Measurements from ENCODE around the gene CHCHD3.

CHCHD3 gene

DNA sequence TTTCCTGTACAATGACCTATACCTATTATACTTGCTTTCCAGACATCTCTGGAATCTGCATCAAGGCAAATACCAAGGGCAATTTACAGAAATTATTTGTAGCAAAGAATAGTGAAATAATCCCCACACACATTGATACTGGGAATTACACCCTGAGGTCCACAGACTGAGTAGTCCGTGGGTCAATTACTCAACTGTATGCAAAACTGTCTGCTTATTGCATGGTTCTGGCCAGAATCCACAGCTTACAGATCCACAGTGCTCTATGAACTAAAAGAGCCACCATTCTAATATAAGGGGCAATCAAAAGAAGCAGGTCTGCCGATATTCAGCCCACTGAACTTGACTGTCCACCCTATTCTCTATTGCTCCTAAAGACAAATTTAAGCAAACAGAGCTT, 5.7 kb downstream of the CHCHD3 start:
- DNase-seq = no peak

DNA sequence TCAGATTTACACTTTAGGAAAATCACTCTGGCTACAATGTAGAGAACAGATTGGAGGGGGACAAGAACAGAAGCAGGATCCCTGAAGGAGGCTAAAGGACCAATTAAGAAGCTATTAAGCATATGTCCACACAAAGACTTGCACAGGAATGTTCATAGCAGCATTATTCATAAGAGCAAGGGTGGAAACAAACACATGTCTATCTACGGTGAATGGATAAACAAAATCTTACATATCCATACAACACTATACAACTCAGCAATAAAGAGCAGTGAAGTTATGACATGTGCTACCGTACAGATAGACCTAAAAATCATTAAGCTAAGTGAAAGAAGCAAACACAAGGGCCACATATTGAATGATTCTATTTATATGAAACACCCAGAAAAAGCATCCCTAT, 10.4 kb downstream of the CHCHD3 start:
- no peak for DNase-seq

DNA sequence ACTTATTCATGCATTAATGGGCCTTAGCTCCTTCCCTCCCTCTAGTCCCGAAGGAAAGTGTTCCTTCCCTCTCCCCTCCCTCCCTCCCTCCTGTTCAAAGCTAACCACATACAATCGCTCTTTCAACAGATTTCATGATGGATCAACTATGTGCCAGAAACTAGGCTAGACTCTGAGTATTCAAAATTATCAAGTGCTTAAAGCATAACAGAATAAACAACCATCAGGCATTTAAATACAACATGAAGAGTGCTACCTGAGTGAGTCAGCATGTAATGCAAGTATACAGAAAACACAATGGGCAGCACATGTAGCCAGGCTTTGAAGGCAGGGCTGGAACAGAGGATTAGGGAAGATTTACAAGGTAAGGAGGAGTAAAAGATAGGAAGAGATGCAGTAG, 11.3 kb downstream of the CHCHD3 start:
- no peak for DNase-seq

DNA sequence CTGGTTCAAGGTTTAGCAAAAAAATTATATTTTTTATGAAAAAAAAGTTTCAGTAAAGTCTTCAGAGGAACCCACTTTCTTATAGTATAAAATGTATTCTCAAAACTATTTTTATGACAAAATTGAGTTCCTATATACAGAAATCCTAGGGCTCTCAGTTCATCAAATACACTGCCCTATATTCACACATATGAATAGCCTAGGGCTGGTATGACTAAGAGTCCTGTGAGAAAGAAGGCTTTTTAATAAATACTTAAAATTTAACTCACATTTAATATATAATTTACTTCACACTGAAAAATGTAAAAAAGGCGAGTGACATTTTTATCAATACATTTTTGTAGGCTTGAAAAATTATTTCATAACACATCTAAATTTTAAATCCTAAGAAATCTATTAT, 16.6 kb downstream of the CHCHD3 start:
- DNase-seq = no peak

DNA sequence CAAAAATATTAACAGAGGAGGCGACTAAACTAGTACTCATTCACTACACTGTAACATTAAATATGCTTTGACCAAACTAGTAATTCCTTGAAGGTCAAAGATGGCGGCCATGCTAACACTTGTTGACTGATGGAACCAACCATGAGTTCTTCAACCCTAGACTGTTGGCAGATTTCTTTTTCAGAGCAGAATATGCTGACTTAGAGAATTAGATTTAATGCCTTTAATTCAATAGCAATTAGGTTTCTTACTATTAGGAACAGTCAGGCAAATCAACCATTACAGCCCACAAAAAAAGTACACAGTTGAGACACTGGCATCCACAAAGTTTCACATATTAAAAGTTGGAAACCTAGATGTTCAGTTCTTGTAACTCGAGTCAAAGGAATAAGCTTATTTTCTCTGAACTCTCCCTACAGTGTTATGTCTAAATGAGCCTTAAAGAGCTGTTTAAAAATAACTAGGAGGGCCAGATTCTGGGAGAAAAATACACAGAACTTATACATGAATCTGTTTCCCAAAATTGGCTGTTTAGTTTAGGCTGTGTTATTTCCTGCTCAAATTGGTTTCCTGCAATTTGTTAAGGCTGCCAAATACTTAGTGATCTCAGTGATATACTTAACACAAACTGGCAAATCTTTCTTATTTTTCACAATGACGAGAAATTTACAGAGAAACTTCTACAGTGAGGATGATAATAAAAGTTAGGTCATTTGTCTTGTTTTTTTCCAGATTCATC, 17.6 kb downstream of the CHCHD3 start:
- no peak for DNase-seq

DNA sequence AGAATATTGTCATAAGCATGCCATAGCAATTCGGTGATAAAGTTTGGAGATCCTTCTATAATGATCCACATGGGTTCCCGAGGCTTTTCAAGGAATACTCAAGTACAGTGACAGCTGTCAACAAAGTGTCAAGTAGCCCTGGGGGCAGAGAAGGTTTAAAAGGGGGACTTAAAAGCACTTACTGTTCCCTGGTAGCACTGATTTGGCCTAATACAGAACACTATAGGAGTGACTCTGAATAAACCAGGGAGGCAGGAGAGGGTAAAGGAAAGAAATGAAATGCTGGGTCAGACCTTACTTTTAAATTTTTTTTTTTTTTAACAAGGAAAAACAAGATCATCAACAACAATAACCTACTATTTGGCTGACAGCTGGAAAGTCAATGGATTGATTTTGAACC, 20.1 kb downstream of the CHCHD3 start:
- no peak for DNase-seq

DNA sequence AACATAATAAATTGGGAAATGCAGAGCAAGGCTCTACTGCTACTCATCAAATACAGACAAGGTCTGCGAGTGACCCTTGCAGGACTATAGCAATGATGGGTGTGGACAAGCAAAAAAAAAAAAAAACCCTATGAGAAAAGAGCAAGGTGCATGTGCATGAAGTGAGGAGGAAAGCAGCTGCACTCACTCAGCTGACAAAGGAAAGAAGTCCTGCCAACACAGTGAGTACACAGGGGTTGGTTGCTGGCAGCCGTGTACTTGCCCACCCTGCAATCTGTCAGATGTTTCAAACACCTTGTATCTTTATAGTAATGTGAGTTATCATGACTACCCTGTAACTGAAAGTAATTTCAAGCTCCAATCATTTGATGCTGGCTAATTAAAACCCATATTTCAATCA, 20.5 kb downstream of the CHCHD3 start:
- no peak for DNase-seq

DNA sequence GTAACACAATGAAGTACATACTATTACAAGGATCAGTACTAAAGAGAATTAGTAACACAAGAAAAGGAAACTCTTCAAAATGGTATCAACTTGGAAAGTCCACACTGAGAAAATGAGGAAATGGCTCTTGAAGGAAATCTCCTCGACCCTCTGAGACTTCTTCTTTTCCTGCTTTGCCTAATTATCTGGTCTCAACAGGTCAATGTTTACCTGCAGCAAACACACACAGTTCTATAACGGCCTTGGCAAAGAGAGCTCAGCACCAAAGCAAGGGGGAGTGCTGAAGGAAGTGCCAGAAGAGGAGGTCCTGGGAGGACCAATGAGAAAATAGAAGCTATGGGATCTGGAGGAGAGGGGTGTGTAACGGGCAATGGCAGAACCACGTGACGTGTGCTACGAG, 21.9 kb downstream of the CHCHD3 start:
- DNase-seq = no peak

DNA sequence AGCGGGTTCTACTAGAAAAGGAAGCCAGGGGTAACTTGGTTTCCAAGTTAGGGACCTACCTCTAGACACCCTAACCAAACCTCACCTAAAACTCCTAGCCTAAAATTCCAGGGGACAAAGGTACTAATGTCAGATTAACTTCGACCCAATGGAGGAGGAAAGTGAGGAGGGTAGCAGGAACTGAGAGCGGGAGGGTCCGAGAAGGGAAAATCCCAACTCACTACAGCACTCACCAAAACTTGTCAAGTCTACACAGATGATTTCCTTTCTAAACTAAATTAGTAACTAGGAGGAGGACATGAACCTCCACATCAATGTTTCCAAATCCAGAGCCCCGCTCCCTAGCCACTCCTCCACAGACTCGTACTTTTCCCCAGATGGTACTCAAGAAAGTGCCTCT, 22.6 kb downstream of the CHCHD3 start:
- DNase-seq = no peak

DNA sequence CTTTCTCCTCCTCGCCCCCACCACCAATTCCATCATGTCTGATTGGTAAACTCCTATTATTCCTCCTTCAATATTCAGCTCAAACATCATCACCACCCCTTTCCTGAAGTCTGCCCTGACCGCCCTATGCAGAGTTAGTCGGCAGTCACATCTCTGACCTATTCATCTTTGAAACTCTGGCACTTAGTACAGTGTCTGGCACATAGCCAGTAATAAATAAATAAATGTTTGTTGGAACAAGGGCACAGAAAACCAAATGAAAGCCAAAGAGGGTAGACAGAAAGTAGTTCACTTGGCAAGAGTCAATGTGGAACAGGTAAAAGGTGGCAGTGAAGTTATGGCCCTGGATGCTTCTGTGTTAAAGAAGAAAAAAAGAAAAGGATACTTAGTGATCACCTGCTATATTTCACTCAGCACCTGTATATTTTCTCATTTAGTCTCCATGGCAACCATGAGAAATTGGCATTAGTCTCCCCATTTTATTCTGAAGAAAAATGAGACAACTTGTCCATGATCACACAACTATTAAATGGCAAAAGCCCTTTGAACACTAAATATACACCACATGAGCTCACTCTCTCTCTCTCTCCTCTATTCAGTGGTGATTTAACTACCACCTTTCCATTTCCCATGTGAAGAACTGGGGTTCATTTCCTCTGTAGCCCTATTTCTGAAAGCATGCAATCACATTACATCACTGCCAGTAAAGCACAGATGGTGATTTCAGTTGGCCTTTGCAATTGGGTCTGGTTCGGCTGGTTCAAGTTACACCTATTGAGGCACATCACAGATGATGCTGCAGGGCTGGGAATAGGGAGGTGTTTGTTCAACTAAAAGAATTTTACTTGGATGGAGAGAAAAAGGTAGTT, 25.3 kb downstream of the CHCHD3 start:
- DNase-seq = no peak

DNA sequence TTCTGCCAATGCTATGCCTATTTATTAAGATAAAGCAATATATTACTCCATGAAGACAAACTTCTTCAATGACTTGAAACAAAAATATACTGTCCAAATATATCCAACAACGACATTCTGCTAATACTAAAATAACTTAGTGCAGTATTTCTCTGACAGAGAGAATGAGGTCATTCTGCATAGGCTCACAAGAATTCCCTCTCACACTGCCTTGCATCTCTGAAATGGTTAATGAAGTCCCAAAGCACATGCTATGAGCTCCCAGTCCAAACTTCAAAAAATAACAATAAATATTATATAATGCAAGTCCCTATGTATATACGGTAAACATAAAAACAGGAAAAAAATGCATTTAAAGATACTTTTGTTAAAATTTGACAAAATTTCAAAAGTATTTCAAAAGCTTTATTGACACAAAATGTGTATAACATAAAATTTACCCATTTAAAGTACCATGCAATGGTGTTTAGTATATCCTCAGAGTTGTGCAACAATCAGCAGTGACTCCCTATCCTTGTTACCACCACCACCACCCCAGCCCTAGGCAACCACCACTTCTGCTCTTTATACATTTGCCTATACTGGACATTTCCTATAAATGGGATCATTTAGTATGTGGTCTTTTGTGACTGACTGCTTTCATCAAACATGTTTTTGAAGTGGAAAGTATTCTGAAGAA, 27.6 kb downstream of the CHCHD3 start:
- no peak for DNase-seq

DNA sequence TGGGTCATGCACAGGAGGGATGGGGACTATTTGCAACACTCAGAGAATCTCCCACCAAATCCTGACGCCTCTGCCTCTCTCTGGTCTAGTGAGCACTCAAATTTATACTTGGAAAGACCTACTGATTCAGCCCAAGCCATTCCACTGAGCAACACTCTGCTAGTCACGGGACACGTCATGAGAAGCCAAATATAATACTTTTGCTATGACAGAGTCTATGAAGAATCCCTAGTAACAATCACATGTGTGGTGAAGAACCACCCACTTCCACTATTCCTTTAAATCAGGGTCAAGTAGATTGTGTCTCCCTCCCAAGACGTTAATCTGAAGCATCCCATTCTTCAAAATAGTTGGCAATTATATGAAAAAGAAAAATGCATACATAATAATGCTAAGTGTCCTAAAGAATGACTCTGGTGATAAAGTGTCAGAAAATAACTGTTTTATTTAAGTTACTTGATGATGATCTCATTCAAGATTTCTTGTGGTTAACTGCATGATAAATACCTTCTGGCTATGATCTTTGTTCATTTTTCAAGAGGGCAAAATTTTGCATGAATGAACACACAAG, 28.5 kb downstream of the CHCHD3 start:
- DNase-seq = no peak

DNA sequence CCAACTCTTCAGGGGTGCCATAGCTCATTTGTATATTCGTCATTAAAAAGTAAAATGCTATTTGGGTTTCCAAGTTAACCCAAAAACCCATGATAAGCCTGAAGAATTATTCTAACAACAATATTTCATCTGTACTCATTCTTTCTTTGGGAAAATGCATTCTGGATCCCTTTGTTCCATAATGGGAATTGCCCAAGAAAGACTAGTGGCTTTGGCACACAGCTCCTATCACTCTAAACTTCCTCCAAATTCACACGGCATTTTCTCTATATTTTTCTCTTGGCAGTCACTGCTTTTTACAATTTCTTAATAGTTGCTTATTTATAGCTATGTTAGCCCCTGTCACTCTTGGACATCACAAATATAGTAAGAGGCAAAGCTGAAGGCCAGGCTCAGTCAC, 29.1 kb downstream of the CHCHD3 start:
- DNase-seq = no peak

DNA sequence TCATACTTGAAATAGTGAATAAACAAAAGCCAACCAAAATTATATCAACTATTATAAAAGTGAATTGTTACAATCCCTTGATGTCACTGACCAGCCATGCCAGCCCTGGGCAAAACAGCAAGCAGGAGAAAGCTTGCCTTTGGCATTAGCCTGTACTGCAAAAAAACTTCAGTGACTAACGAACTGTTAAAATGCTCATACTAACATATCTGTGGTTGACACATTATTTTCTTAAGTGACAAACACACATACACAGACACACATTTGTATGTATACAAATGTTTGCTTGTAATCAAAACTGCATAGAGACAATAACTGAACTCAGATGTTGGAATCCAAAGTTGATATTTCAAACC, 29.5 kb downstream of the CHCHD3 start:
- DNase-seq = no peak

DNA sequence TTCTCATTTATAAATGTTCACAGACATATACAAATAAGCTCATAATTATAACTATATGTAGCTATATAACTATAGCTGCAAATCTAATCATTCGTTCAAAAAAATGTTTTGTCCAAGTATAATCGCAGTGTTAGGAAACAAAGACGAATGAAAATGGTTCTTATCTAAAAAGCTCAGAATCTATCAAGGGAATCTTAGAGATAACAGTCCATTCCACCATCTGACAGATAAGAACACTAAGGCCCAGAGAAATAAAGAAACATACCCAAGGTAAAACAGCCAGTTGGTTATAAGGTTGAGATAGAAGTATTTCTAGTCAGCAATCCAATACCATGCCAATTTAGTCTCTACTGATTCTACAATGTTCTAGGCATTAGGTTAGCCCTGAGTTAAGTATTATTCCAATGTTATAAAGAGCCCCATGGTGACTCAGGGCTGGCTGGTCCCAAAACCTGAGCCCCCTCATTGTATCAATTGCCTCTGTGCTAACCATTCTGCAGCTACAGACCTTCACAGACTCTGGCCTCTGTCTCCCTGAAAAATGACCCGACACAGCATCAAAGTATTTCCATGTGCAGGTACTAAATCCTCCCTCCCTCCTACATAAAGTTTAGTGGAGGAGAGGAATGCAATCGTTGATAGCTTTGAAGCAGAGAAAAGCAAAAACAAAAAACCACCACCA, 30.0 kb downstream of the CHCHD3 start:
- no peak for DNase-seq

DNA sequence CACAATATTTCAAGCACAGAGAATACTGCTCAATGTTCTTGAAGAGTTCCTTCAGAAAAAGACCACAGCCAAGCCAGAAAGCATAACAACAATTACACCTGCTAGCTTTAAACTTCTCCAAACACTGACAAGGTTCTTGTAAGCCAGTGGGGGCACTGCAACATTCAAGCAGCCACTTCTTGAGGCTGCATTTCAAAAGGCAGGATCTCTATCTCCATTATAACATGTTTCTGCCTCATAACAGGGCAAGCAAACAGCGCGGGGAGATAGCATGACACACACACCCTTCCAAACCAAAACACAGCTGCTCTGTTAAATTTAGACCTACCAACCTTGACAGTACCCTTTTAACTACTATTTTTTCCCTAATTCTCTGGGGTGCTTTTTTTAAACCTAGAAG, 30.8 kb downstream of the CHCHD3 start:
- no peak for DNase-seq

DNA sequence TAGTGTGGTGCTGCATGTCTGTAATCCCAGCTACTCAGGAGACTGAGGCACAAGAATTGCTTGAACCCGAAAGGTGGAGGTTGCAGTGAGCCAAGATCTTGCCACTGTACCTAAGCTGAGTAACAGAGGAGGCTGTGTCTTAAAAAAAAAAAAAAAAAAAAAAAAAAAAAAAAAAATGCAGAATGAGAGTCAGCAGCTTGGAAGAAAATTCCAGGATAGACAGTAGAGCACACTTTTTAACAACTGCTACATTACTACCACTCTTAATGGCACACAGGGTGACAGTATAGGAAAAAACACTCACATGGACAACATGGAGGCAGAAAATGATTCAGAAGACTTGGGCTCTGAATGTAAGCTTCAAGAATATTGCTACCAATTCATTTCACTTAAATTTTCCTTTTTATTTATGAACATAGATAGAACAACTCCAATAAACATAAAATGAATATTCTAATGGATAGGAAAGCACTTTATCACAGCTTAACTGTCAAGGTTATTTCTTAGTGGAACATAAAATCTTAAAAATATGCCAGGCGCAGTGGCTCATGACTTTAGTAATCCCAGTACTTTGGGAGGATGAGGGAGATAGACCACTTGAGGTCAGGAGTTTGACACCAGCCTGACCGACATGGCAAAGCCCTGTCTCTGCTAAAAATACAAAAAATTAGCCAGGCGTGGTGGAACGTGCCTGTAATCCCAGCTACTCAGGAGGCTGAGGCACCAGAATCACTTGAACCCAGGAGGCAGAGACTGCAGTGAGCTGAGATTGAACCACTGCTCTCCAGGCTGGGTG, 31.5 kb downstream of the CHCHD3 start:
- DNase-seq = no peak

DNA sequence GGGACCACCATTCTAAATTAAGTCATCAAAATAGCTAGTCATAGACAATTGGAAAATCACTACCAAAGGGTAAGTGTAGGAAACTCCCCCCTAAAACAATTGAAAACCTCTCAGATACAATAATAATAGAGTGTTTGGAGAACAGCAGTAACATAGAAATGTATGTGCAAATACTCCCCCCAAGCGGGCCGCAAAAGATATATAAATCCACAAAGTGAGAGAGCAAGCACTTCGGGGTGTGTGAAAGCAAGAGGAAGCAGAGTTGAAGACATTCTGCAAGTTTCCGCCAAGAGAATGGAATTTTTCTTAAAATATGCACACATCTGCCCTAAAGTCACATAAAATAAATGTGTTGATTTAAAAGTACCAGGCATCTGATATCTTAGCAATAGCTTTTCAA, 33.3 kb downstream of the CHCHD3 start:
- no peak for DNase-seq

DNA sequence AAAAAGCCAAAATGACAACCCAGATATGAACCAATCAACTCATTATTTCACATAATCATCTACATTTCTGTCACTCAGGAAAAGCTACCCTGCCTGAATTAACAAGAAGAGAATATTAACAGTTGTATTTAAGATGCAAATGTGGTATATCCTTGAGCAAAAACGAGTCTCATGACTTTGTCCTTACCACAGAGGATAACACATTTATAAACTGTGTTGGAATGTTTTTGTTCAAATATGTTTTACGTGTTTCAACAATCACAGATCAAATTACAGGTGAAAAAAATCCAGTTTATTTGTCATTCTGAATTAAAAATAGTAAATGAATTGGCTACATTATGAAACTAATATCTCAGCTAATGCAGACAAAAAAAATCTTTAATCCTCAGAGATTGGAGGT, 34.6 kb downstream of the CHCHD3 start:
- no peak for DNase-seq

DNA sequence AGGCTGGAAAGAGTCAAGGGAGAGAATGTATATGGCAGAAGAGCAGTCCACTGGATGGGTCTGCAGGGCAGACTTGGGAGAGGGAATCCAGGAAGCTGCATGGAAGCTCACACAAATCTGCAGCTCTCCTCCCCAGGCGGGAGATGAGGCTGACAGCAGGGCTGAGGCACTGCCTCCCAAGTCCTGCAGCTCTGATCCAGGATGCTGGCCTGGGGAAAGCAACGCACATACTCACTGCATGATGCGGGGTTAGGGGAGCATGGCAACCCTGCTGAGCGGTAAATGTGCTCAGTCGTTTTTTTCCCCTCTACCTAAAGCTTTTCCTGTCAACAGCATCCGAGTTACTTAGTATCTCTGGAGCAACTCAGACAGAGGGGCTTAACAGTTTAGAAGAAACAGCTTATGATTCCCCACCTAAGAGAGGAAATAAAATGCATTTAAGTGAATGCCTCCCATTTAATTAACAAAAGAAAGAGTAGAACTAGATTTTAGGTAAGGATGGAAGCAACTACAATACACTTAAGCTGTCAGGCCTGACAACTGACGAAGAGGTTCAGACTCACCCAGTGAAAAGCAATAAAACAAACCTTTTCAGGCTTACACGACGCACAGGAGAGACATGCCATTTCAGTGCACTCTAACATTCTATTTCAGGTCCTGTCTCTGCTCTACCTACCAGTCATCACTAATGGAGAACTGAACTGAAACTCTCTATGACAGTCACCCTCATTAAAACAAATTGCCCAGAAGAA, 37.0 kb downstream of the CHCHD3 start:
- DNase-seq = no peak

DNA sequence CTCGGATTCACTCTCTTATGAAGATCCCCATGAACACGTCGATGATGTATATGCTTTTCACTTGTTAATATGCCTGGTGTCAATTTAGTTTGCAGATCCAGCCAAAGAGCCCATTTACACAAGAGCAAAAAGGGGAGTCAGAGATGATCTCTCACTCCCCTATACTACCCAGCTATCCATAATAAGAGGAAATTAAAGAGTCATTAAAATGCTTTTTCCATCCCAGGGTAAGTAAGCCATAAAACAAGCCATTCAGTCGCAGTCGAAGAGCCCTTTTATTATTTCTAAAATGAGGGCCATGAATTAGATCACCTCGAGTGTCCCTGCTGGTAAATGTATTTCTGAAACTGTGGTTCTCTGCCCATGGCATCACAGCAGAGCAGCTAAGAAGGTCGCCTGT, 41.2 kb downstream of the CHCHD3 start:
- no peak for DNase-seq

All from cerebellar nuclear complex (tissue), 1 donor.